NCI-H526 (cell line): ENCODE measurements around the gene ANO3.

Experiments
- DNase-seq, 2 experiments: peaks; one replicate each; lab custom pipeline; 2025; lab: John Stamatoyannopoulos, UW

Gene ANO3

DNA sequence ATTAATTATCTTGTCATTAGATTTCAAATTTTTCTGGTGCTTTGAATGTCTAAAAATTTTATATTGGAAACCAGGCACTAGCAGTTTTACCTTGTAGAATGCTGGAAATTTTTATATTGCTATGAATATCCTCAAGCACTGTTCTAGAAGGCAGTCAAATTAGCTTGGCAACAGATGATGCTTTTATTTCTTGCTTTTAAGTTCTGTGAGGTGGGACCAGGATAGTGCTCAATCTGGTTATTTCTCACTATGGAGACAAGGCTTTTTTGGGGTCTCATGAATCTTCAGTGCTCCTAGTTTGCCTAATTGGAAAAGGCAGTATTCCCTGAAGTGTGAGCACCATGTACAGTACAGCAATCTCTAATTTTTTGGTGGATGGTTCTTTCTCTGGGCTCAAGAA is 27.1 kb downstream of the ANO3 start:
- no peak for DNase-seq

DNA sequence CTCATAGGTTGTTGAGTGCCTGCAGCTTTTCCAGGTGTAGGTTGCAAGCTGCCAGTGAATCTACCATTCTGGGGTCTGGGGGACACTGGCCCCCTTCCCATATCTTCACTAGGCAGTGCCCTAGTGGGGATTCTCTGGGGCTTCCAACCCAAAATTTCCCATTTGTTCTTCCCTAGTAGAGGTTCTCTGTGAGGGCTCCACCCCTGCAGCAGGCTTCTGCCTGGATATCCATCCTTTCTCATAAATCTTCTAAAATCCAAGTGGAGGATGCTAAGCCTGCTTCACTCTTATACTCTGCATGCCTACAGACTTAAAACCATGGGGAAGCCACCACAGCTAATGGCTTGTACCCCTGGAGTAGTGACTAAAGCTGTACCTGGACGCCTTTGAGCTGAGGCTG is 33.4 kb downstream of the ANO3 start:
- no peak for DNase-seq

DNA sequence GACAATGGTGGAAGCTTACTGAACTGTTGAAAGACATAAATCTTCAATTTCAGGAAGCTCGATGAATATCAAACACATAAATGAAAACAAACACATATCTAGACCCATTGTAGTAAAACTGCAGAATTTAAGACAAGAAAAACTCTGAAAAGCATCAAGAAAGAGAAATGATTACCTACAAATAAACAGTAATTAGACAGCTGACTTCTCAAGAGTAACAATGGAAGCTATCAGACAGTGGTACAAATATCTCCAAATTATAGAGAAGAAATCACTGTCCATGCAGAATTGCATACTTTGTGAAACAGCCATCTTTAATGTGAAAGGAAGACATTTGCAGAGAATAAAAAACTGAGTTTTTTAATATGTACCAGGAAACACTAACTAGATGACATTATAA is 45.7 kb downstream of the ANO3 start:
- no peak for DNase-seq

DNA sequence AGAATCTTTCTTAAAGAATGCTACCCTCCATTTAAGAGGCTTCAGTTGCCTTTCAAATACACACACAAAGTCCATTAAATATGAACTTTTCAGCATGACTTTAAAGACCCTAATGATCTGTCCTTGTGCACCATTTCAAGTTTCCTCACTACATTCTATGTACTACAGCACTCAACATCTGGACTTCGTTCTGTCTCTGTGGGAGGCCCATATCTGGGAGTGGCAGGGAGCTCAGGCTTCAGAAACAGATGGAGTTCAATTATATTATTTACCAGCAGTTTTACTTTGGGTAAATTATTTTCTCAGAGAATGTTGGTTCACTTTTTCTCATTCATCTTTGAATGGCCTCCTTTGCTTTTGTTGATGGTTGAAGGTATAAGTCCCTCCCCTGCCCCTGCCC is 67.4 kb downstream of the ANO3 start:
- DNase-seq = no peak

DNA sequence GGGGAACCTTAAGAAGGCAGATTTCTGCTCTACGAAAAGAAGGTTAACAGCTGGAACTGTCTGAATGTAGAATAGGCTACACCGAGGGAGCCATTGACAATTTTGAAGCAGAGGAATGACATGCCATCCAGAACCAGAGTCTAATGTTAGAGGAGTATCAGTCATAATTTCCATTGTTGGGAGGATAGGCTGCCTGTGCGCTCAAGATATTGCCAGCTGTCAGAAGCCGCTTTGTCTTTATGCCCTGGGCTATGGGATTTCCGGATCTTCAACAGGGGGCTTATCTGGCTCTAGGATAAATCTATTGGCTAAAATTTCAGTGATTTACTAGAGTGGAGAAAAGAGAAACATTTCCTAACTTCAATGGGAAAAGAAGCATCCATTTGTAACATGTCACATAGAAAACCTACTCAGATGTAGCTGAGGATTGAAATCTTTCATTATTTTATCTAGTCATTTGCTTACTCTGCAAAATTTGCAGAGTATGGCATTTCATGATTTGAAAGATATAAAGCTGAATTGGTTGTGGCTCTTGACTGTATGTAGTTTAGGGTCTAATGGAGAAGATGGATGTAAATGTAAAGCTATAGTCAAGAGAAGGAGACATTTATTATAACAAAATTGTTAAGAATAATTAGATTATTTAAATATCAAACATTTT is 78.9 kb downstream of the ANO3 start:
- DNase-seq = no peak

DNA sequence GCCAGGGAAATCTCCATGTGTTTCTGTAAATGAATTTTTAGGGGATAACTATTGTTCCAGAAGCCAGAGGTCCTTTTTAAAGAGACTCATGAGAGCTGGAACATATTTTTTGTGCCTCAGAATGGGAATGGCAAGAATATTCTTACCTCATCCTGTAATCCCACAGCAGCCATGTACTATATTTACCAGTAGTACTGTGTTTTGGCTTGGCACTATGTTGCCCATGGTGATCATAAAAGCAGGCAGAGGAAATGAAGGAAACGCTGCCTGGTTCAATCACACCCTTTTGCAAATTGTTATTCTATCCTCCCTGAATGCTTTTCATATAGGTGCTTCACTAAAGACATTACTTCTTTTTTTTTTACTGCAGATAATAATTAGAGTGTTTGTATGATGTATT is 81.0 kb downstream of the ANO3 start:
- peak in 1 of 2 experiments; percentile 16 for DNase-seq

DNA sequence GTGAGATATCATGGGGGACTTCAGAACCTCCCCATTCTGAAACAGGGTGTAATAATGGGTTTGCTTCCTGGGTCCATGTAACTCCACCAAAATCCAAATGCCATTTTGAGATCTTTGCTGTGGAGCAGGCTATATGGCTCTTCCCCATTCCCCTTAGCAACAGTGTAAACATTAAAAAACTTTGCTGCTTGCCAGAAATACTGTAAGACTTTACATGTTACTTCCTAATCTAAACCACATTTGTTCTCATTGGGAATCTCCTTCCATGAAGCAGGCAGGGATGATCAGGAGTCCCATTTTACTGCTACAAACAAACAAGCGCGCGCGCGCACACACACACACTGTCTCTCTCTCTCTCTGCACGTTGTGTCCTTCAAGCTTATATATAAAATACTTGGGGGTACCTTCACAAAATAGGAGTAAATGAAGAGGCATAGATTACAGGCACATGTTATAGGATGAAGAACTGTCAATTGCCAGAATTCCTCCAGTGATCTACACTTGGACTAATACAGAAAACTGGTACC is 86.5 kb downstream of the ANO3 start:
- no peak for DNase-seq

DNA sequence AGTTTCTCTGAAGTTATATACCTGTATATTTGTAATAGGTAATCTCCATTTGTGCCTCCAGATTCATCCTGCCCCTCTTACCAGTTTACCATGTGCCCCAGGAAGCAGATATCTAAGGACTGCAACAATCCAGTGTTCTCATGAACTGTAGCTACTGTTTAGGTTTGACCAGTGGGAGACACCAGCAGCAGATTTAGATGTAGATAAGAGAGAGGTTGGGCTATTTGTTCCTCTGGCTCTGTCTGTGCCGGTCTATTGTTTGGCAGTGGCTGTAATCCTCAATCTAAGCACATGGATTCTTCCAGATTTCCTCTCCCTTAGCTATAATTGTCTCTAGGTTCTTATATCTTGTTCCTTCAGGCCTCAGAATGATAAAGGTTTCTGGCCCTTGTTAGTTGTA is 88.4 kb downstream of the ANO3 start:
- no peak for DNase-seq

DNA sequence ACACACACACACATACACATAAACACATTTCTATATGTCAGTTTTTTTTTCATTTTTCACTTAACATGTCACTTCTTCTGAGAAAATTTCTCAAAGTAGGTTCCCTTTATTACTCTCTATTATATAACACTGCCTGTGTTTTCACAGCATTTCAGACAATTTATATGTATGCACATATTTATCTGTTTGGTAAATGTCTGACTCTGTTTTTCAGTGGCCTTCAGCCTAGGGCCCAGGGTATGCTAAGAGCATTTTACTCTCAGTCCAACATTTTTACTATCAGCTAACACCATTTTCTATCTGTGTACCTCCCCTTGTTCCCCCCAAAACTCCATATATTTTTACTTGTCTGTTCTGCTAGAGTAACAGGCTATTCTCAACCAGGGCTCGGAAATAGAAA is 92.3 kb downstream of the ANO3 start:
- no peak for DNase-seq

DNA sequence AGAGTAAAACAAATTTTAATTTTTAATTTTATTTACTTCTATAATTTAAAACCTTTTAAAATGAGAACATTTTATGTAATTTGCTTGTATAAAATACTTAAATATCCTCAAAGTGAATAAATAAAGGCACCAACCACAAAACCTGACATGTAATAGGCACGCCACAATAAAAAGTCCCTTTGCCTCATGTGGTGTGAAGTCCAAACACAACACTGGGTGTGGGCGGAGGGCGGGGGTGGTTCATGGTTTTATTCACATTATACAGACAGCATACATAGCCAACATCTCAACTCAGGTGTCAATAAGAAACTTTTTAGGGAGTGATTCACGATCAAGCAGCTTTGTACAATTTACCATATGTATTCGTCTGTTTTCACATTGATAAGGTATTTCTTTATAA is 107.9 kb downstream of the ANO3 start:
- no peak for DNase-seq

DNA sequence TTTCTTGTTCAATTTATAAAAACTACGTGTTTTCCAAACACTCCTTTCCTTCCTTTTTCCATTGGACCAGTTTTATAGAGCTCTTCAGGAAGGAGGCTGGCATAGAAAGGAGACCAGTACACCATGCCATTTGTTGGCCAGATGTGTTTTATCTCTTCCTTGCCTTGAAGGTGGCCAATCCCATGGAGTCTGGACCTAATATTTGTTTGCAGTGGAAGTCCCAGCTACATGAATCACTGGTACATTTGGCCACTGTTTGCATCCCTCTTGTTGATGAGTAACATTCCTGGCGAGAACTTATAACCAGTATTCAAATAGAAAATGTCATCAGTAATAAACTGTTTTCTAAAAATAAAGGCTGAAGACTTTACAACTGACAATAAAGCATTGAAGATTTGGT is 110.2 kb downstream of the ANO3 start:
- no peak for DNase-seq

DNA sequence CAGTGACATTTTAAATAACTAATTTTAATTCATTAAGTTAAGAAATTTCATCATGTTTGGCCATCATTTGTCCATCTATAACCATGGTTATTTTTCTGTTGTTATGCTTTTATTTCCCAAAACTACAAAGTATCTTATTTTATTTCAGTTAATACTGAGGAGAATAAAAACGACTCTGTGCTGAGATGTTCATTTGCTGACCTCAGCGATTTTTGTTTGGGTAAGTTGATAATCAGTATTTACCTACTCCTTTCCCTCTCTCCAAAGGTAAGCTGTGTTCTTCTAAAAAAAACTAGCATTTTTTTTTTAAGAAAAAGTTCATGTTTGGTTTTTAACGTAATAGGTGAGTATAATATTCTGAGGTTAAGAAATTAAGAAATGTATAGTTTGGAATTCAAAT is 111.7 kb downstream of the ANO3 start:
- DNase-seq = no peak

DNA sequence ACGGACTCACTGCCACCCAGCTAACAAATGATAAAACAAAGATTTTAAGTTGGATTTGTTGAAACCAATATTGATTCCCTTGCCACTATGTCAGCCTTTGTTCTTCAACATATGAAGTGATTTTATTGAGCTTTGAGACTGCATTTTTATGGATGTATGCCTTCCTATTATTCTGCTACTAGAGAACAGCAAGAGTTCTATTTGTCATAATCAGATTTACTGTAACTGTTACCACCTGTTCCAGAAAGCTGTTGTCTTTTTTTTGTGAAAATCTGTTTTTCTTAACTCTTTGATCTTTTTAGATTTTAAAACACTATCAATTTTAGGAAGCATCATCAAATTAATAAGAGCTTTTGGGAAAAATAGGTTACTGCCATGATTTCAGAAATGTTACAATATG is 125.7 kb downstream of the ANO3 start:
- no peak for DNase-seq

DNA sequence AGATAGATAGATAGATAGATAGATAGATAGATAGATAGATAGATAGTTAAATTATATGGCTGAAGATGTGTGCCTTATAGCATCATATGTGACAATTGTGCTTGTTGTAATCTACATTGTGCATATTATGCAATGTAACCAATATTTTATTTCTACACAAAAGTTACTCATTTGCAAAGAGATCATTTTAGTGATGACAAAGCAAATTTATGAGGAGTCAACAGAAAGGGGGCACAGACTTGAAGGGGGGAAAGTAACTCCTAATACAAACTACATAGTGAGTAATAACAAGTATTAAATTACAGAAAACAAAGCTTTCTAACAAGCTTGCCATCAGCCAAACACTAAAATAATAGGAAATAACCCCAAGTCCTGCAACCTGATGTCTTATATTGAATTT is 133.3 kb downstream of the ANO3 start:
- DNase-seq = no peak

DNA sequence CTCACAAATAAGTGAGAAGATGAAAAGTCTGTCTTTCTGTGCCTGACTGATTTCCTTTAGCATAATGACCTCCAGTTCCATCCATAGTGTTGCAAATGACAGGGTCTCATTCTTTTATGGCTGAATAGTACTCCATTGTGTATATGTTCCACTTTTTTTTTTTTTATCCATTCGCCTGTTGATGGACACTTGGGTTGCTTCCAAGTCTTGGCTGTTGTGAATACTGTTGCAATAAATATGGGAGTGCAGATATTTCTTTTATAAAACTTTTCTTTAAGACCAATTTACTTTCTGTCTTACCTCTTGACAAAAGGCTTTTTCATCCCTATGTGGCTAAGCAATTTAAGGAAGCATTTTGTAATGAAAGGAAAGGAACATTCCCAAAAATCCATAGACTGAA is 135.6 kb downstream of the ANO3 start:
- no peak for DNase-seq

DNA sequence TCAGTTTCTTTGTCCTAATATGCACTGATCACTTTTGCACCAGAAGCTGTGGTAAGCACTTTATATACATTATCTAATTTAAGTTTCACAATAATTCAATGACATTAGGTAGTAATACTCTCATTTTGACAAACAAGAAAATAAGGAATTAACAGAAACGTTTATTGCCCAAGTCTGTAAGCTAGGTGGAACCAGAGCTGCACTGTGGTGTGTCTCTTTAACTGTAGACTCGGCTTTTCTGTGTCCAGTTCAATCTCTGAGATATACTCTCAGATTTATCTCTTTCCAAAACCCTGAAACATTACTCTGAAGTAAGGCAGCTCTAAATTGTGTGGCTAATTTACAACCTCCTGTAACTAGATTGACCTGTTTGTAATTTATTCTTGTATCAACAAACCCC is 139.1 kb downstream of the ANO3 start:
- DNase-seq = no peak

DNA sequence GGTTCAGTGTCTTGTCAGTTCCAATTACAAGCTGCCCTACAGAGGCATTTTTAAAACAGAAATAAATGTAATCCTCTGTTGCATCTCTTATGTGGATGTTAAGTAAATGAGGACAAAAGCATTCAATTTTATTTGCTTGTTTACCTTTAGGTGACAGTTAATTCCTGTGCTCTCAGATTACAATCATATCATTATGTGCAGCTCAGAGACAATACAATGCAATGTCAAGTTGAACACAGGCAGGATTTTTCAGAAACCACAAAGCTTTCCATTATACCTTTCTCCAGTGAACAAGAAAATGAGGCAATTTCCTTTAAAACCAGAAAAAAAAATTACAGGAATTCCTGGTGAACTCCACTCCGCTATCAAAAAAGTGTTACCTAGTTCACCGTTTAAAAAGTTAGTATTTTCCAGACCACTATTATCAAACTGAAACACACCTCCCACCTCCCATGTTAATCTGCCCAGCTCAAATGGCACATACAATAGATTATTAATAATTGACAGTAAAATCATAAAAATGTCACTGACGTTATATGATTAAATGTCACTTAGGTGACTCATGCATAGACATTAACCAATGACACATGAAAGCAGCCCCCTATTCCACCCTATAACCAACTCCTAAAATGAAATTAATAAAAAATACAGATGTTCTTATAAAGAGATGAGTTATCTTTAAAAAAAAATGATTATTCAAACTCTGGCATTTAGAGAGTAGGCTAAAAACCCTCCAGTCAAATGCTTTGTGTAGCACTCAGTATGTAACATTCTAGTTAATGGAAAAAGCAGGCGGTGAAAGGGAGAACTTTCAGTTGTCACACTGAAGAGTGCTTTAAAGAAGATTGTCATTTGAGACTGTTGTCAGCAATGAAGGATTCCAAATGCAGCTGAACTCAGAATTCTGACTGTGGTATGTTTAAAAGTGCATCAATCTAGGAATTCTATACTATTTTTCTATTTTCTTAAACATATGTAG is 141.6 kb downstream of the ANO3 start:
- peak; percentile 47 to 54 for DNase-seq

DNA sequence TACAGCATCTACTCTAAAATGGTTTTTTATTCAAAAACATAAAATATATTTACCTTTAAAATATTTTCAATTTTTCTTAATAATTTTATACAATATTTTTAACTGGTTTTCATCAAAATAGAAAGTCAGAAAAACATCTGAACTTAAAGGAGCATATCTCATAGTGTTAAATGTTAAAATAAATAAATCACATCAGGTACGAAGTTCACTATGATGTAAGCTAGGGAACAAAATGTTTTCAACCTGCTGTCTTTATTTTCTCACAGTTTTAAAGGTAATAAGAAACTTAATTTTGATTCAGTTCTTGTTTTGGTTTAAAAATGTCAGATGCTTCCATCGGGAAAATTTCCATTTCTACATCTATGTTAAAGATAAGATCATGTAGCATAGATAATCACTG is 142.5 kb downstream of the ANO3 start:
- DNase-seq = no peak

DNA sequence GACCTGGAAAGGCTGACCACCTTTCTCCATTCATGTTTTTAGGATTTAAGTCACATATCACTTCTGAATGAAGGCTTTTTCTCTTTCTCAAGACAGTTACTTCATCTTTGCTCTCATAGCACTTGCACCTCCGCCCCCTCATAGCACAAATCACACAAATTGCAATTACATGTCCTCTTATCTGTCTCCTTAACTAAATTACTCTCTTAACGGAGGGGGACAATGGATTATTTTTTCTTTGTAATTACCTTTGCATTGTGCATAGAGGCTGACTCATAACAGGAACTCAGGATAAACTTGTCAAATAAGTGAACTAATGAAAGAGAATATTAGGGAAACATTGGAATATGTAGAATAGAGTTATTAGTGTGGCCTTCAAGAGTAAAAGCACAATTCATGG is 145.5 kb downstream of the ANO3 start:
- no peak for DNase-seq

DNA sequence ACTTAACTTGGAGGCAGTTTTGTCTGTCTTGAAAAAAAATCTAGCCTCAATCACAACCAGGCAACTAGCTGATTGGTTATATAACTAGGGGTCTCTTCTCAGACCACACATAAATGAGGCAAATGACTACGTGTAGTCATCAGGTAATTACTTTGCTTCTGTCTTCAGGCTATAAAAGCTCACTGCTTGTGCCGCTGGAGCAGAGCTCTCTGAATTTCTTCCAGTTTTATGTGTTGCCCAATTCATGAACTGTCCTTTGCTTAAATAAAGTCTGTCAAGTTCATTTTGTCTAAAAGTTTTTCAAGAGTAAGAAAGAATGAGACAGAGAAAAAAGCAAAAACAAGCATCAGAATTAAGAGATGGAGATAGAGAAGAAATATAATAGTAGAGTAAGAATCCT is 146.8 kb downstream of the ANO3 start:
- no peak for DNase-seq

DNA sequence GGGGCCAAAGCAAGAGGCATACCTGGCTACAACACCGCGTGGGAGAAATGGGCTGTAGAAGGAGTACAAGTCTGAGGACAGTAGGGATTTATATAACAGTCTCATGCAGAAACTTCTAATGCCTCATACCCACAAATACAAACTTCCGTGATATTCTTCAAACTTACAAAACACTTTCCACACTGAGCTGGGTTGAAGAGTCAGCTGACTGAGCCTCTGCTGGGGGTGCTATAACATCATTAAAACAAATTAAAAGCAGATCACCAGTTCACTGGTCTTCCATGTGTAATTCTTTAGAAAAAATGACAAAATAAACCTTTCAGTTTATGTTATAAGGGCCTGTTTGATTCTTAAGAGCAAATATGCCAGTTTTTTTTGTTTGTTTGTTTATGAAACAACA is 148.1 kb downstream of the ANO3 start:
- no peak for DNase-seq

DNA sequence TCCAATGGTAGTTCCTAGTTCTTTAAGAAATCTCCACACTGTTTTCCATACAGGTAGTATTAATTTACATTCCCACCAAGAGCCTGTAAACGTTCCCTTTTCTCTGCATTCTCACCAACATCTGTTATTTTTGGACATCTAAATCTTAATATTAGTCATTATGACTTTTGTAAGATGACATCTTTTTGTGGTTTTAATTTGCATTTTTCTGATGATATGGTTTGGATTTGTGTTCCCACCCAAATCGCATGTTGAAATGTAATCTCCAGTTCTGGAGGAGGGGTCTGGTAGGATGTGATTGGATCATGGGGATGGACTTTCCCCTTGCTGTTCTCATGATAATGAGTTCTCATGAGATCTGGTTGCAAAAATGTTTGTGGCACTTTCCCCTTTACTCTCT is 151.2 kb downstream of the ANO3 start:
- no peak for DNase-seq

DNA sequence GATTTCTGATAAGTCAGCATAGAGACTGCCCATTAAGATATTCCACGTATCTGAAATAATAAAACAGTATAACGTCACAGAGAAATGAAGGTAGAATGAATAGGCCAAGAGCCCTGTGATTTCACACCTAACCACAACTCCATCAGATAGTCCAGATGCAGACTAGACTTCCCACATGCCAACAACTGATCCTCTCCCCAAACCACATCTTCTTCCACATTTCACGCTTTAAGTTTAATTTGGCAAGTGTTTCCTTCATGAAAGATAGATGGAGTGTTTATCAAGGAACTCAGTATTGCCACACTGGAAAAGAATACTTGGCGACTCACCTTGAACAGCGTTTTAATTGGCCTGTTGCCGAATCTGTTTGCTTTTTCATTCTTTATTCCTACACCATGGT is 158.6 kb downstream of the ANO3 start:
- no peak for DNase-seq
